Kidney (tissue), 14 donors: ENCODE results near the gene TRDMT1. TPM values are rescaled to one million over a fixed set of nuclear protein-coding genes. Genes with fewer than 3 reads are reported as not detected.

Source experiments
- DNase-seq, 5 donors: peaks; one replicate each; pipeline ENCODE4 v3.0.0-alpha.2; 2013 to 2020
- FAIRE-seq: peaks from 2 replicates; lab custom pipeline; 2012; peaks lifted over from hg19 to GRCh38; lab: Jason Lieb, UNC
- H3K27ac ChIP-seq, 2 donors: one replicate each; pipeline ENCODE4 v1.7.0; 2013; ENCODE audit warnings: low read depth in 2 of 2, low read length in 2 of 2, inconsistent platforms in 1 of 2
- H3K27me3 ChIP-seq: one replicate; pipeline ENCODE4 v1.7.1; 2013; ENCODE audit warnings: low read length, inconsistent platforms; ENCODE audit not compliant: control insufficient read depth, insufficient read depth
- H3K36me3 ChIP-seq, 3 donors: one replicate each; pipeline versions ENCODE4 v1.7.0 to v1.7.1; 2013; ENCODE audit warnings: low read length in 3 of 3, control low read depth in 1 of 3, inconsistent platforms in 1 of 3; ENCODE audit not compliant: insufficient read depth in 3 of 3, control insufficient read depth in 2 of 3
- H3K4me1 ChIP-seq, 3 donors: one replicate each; pipeline versions ENCODE4 v1.7.0 to v1.7.1; 2013; ENCODE audit warnings: low read length in 3 of 3, inconsistent platforms in 1 of 3, low read depth in 1 of 3; ENCODE audit not compliant: control insufficient read depth in 2 of 3, insufficient read depth in 2 of 3
- H3K4me3 ChIP-seq, 3 donors: one replicate each; pipeline versions ENCODE4 v1.7.0 to v1.8.1; 2013; ENCODE audit warnings: low read length in 3 of 3, control low read depth in 1 of 3, inconsistent platforms in 1 of 3
- H3K9ac ChIP-seq, 3 donors: one replicate each; pipeline versions ENCODE4 v1.7.0 to v1.7.1; 2013; ENCODE audit warnings: low read length in 3 of 3, control low read depth in 1 of 3, inconsistent platforms in 1 of 3
- H3K9me3 ChIP-seq, 3 donors: one replicate each; pipeline versions ENCODE4 v1.7.0 to v1.7.1; 2013; ENCODE audit warnings: low read length in 3 of 3, control low read depth in 1 of 3, inconsistent platforms in 1 of 3; ENCODE audit not compliant: control insufficient read depth in 2 of 3, insufficient read depth in 1 of 3
- intact Hi-C: fragments of 100-400 bp; cut with DNase I; formaldehyde crosslinking; loops from one replicate; pipeline ENCODE4 v1.11.1; 2022
- polyA plus RNA-seq: library from polyadenylated mRNA; stranded (reverse); fragments of 350-450 nt; fragmentation: Illumina TruSeq; extraction: RNeasy Lipid Tissue Mini Kit (QIAGEN cat#74804); gene quantifications from one replicate; pipeline ENCODE4 v1.2.3, GENCODE V29; 2014; ENCODE audit warnings: low read depth, low replicate concordance; ENCODE audit not compliant: insufficient read depth
- total RNA-seq: library from RNA; stranded (reverse); fragmentation: NEBNext Ultra II Directional; extraction: Animal tissue kit (Norgen Biotek cat#: 25700); gene quantifications from one replicate; pipeline ENCODE4 v1.2.1, GENCODE V29; 2021
- TF ChIP-seq, protein P1 (sequence below): IDR thresholded peaks from 3 replicates; pipeline ENCODE4 v1.5.1; 2012; ENCODE audit warnings: mild to moderate bottlenecking, moderate library complexity, borderline replicate concordance; ENCODE audit not compliant: insufficient read depth; ENCODE audit errors: extremely low read depth
- donor health status: control.
- donor health status: control.
- donor health status: control.
- donor health status: control.
- donor health status: control.
- donor health status: DM: yes; HTN: yes; CAD: no.
- donor health status: Normal renal cell carcinoma (clear cell type).

TRDMT1 gene
- total and polyA plus RNA-seq, 2 donors from 2014 or later = 2.0 to 11.0 TPM

DNA sequence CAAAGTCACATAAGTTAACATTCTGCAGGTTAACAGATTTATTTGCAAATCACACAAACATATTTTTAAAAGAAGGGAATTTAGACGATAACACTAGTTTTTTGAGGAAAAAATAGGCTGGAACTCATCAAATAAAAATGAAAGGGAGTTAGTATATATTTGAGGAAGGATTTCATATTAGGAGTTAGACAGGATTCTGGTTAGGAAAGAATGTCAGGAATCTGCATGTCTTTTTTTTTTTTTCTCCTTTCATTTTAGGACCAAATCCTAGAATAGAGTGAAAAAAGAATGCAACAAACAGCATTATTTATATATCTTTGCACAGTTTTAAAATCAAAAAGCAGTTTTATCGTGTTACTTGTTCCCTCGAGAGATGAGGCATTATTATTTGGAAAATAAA, 8.9 kb upstream of the TRDMT1 start:
- Histone ChIP-seq H3K9ac (no peak overlapping the region), H3K36me3 (no peaks in the 10 kb centered on the region), H3K27ac (no peak overlapping the region), H3K4me3 (no peak overlapping the region), H3K27me3 (no peaks in the 10 kb centered on the region), H3K4me1 (peaks cover 0 to 4% (median 0%) of the 10 kb centered on the region in 3 donors), H3K9me3 (no peaks in the 10 kb centered on the region)
- peak in 1 of 5 donors; percentile 29 for DNase-seq
- FAIRE-seq = peak; percentile 6
- intact Hi-C loops = no loop called here
- TF ChIP-seq, protein P1, sequence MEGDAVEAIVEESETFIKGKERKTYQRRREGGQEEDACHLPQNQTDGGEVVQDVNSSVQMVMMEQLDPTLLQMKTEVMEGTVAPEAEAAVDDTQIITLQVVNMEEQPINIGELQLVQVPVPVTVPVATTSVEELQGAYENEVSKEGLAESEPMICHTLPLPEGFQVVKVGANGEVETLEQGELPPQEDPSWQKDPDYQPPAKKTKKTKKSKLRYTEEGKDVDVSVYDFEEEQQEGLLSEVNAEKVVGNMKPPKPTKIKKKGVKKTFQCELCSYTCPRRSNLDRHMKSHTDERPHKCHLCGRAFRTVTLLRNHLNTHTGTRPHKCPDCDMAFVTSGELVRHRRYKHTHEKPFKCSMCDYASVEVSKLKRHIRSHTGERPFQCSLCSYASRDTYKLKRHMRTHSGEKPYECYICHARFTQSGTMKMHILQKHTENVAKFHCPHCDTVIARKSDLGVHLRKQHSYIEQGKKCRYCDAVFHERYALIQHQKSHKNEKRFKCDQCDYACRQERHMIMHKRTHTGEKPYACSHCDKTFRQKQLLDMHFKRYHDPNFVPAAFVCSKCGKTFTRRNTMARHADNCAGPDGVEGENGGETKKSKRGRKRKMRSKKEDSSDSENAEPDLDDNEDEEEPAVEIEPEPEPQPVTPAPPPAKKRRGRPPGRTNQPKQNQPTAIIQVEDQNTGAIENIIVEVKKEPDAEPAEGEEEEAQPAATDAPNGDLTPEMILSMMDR = no peak

DNA sequence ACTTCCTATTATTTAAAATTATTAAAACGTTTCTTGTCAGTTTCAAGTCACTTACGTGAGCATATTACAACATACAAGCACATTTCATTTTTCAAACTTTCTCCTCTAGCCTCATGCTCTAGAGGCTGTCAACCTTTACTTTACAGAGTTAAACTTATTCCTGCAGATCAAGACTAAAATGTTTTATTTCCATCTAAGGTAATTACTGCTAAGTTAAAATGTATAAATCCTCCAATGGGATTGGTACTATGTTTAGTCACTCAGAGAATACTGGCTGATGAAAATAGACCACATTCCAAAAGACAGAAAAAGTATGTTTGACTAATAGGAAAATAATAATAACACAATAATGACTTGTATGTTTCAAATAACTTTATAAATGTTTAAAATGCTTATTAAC, 8.4 kb upstream of the TRDMT1 start:
- FAIRE-seq = peak; percentile 60

DNA sequence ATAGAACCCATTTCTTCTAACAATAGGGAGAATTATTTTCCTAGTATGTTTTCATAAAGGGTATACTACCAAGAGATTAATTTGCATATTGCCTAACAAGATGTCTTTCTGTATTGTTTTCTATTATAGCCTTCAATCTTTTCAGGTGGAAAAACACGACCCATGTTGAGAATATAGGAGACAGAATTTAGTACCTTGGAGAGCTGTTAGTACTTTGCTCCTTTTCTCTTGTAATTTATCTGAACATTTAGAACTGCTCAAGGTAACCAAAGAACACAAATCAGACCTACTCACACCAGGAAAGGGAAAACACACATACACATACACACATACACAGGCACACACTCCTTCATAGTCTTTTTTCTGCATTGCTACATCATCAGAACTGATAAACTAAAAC, 7.8 kb upstream of the TRDMT1 start:
- no peak overlapping the region for H3K4me3 ChIP-seq

More for the DNA sequence above, 8.4 kb upstream of the TRDMT1 start:
- Histone ChIP-seq H3K27me3 (no peaks in the 10 kb centered on the region), H3K4me3 (no peak overlapping the region), H3K36me3 (no peaks in the 10 kb centered on the region), H3K27ac (no peak overlapping the region), H3K9me3 (no peaks in the 10 kb centered on the region), H3K9ac (no peak overlapping the region), H3K4me1 (peaks cover 0 to 4% (median 0%) of the 10 kb centered on the region in 3 donors)
- TF ChIP-seq, protein P1 = no peak
- DNase-seq = no peak
- intact Hi-C loops = no loop called here

More for the DNA sequence above, 7.8 kb upstream of the TRDMT1 start:
- TF ChIP-seq, protein P1 = no peak
- H3K4me1 ChIP-seq = peaks cover 0 to 4% (median 0%) of the 10 kb centered on the region in 3 donors
- H3K36me3 ChIP-seq = no peaks in the 10 kb centered on the region
- no peaks in the 10 kb centered on the region for H3K27me3 ChIP-seq
- DNase-seq (no peak), FAIRE-seq (no peak)
- no peaks in the 10 kb centered on the region for H3K9me3 ChIP-seq
- intact Hi-C loops = no loop called here
- no peak overlapping the region for H3K9ac ChIP-seq
- no peak overlapping the region for H3K27ac ChIP-seq
